OCI-LY7 (cell line): Measurements from ENCODE around the gene DENND1A. TPM values are rescaled to one million over a fixed set of nuclear protein-coding genes. Genes with fewer than 3 reads are reported as not detected.
"Not testable (repeated sequence)": the region's sequence is repeated elsewhere in the genome, so short reads cannot be mapped to it uniquely, and the experiment has no call there.

Experiments
- BruUV-seq: library from RNA; stranded (reverse); fragments of 400-500 nt; replicated peaks from 2 replicates; lab custom pipeline; 2021; lab: Mats Ljungman, UMichigan
- CTCF ChIA-PET: fragments of 300-600 bp; sonication (Branson Sonifier 250); formaldehyde crosslinking; loops from one replicate; lab custom pipeline; 2022; ENCODE audit warnings: antibody characterized with exemption; ENCODE audit not compliant: unreplicated experiment; lab: Charles Lee
- POLR2A ChIA-PET: fragments of 300-600 bp; sonication (Branson Sonifier 250); formaldehyde crosslinking; loops from one replicate; lab custom pipeline; 2022; ENCODE audit warnings: antibody characterized with exemption; lab: Charles Lee
- DNase-seq: peaks from one replicate; pipeline ENCODE4 v3.0.0-alpha.2; 2015; ENCODE audit warnings: low spot score
- H2AFZ ChIP-seq: fragments of 200-600 bp; sonication (generic), shearing (Covaris generic); 2 replicates; pipeline ENCODE4 v1.6.1; 2014; ENCODE audit warnings: mild to moderate bottlenecking, antibody characterized with exemption, low read length, moderate library complexity
- H3K27ac ChIP-seq: fragments of 200-600 bp; sonication (generic); 2 replicates; pipeline ENCODE4 v1.5.1; 2014; ENCODE audit warnings: mixed run types, low read depth, mild to moderate bottlenecking, moderate library complexity, low read length, inconsistent platforms; ENCODE audit not compliant: poor library complexity, severe bottlenecking
- H3K36me3 ChIP-seq: fragments of 200-600 bp; sonication (generic); 2 replicates; pipeline ENCODE4 v1.6.1; 2014; ENCODE audit warnings: mild to moderate bottlenecking, antibody characterized with exemption, low read length, moderate library complexity, mixed read lengths; ENCODE audit not compliant: insufficient read depth
- H3K4me1 ChIP-seq: fragments of 200-600 bp; sonication (generic); 2 replicates; pipeline ENCODE4 v1.5.1; 2014; ENCODE audit warnings: mild to moderate bottlenecking, low read length; ENCODE audit not compliant: insufficient read depth, poor library complexity, severe bottlenecking
- H3K4me2 ChIP-seq: fragments of 200-600 bp; sonication (generic); 2 replicates; pipeline ENCODE4 v1.6.1; 2014; ENCODE audit warnings: mild to moderate bottlenecking, low read length
- H3K4me3 ChIP-seq: fragments of 200-600 bp; sonication (generic); 2 replicates; pipeline ENCODE4 v1.5.1; 2014; ENCODE audit warnings: mild to moderate bottlenecking, low read depth, low read length; ENCODE audit not compliant: poor library complexity, severe bottlenecking
- H3K79me2 ChIP-seq: fragments of 200-600 bp; sonication (generic); 2 replicates; pipeline ENCODE4 v1.6.1; 2016; ENCODE audit warnings: low read depth, mild to moderate bottlenecking, low read length, moderate library complexity, mixed read lengths; ENCODE audit not compliant: insufficient read depth
- H3K9me2 ChIP-seq: fragments of 200-600 bp; sonication (generic); 2 replicates; pipeline ENCODE4 v1.6.1; 2016; ENCODE audit warnings: mild to moderate bottlenecking, low read length, mixed read lengths; ENCODE audit not compliant: insufficient read depth
- H3K9me3 ChIP-seq: fragments of 200-600 bp; sonication (generic); 2 replicates; pipeline ENCODE4 v1.6.1; 2014; ENCODE audit warnings: mild to moderate bottlenecking, mixed run types, low read length, mixed read lengths
- H4K20me1 ChIP-seq: fragments of 200-600 bp; sonication (generic); 2 replicates; pipeline ENCODE4 v1.6.1; 2014; ENCODE audit warnings: mild to moderate bottlenecking, antibody characterized with exemption, low read length, moderate library complexity, mixed read lengths; ENCODE audit not compliant: insufficient read depth
- EZH2phosphoT487 ChIP-seq: fragments of 200-600 bp; sonication (generic); IDR thresholded peaks from 2 replicates; pipeline ENCODE4 v1.6.1; 2018; ENCODE audit warnings: low read depth, borderline replicate concordance, mild to moderate bottlenecking, mixed run types, antibody characterized with exemption, low read length, moderate library complexity, mixed read lengths
- intact Hi-C: fragments of 100-400 bp; cut with micrococcal nuclease; formaldehyde crosslinking; loops from one replicate; pipeline ENCODE4 v1.10.0; 2022; ENCODE audit not compliant: unreplicated experiment
- total RNA-seq, 2 experiments: library from RNA; depleted of rRNA in 1 of 2; stranded (reverse); fragments of >200 nt in 1 of 2; shearing (Covaris generic) in 1 of 2; gene quantifications; 2 replicates each; pipeline ENCODE4 v1.2.3, GENCODE V29; 2014 to 2022
- TF ChIP-seq, protein P1 (sequence below): fragments of 200-600 bp; sonication (generic); conservative IDR thresholded peaks from 2 replicates; pipeline ENCODE4 v1.5.1; 2014; ENCODE audit warnings: mild to moderate bottlenecking, antibody characterized with exemption, low read length, moderate library complexity, mixed read lengths

The DENND1A gene
- total RNA-seq, 2 experiments from 2014 or later, result 17.9 to 36.3 TPM

GRCh38 chr9:123400926-123401503, 528.9 kb downstream of the DENND1A start:
- Histone ChIP-seq H3K4me3 (no peak overlapping the region), H3K79me2 (no peaks in the 10 kb centered on the region), H2AFZ (no peak overlapping the region), H3K9me3 (no peaks in the 10 kb centered on the region), H4K20me1 (no peaks in the 10 kb centered on the region), H3K36me3 (no peaks in the 10 kb centered on the region), H3K27ac (no peak overlapping the region), H3K9me2 (no peaks in the 10 kb centered on the region), H3K4me2 (no peak overlapping the region), H3K4me1 (no peaks in the 10 kb centered on the region)
- no TSS peak for BruUV-seq
- TF ChIP-seq, protein P1, sequence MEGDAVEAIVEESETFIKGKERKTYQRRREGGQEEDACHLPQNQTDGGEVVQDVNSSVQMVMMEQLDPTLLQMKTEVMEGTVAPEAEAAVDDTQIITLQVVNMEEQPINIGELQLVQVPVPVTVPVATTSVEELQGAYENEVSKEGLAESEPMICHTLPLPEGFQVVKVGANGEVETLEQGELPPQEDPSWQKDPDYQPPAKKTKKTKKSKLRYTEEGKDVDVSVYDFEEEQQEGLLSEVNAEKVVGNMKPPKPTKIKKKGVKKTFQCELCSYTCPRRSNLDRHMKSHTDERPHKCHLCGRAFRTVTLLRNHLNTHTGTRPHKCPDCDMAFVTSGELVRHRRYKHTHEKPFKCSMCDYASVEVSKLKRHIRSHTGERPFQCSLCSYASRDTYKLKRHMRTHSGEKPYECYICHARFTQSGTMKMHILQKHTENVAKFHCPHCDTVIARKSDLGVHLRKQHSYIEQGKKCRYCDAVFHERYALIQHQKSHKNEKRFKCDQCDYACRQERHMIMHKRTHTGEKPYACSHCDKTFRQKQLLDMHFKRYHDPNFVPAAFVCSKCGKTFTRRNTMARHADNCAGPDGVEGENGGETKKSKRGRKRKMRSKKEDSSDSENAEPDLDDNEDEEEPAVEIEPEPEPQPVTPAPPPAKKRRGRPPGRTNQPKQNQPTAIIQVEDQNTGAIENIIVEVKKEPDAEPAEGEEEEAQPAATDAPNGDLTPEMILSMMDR, result no peak
- no peak for TF ChIP-seq EZH2phosphoT487
- POLR2A ChIA-PET, result no interaction called here
- CTCF ChIA-PET, result interaction anchor here (0.5 kb wide), 1 partner anchor 639 kb away, joined by 4 read pairs; no protein-coding TSS in a partner anchor
- no peak for DNase-seq
- intact Hi-C loops, result loop anchor here (5.0 kb wide), 2 partner anchors 141 to 641 kb away; no protein-coding TSS in a partner anchor

DNA sequence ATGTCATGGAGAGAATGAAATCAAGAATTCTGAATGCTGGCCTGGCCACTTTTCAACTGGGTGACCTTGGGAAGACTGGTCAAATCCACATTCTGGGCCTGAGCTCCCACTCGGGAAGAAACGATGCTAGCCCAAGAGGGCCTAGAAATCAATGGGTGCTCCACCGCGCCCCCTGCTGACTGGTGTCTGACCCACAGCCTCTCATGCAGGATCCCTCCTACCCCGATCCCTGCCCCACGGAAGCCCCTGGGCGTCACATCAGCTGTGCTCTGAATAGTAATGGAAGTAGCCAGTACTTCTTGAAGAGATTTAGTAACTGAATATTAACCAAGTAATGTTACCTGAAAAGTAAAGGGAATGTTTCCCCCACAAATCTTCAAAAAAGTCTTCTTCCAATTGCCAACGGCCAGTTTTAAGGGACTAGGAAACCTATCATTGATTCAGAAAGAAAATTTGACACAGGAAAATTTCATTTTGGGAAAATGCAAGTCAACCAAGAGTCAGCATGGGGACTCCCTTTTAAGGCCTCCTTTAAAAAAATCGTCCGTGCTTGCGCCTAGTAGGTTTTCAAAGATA, 530.0 kb downstream of the DENND1A start:
- BruUV-seq, result no TSS peak
- DNase-seq, result peak; percentile 25
- ChIA-PET CTCF (no interaction called here), POLR2A (interaction anchor here (0.7 kb wide), 1 partner anchor 30 kb away, joined by 3 read pairs; no protein-coding TSS in a partner anchor)
- no peak overlapping the region for H3K27ac ChIP-seq
- H3K36me3 ChIP-seq, result no peaks in the 10 kb centered on the region
- H3K4me2 ChIP-seq, result no peak overlapping the region
- no peaks in the 10 kb centered on the region for H3K9me3 ChIP-seq
- intact Hi-C loops, result loop anchor here (5.0 kb wide), 2 partner anchors 142 to 642 kb away; no protein-coding TSS in a partner anchor
- no peak overlapping the region for H3K4me3 ChIP-seq
- no peak overlapping the region for H2AFZ ChIP-seq
- H4K20me1 ChIP-seq, result no peaks in the 10 kb centered on the region
- H3K4me1 ChIP-seq, result no peaks in the 10 kb centered on the region
- TF ChIP-seq, protein P1, result peak; percentile 86
- no peak for TF ChIP-seq EZH2phosphoT487
- no peaks in the 10 kb centered on the region for H3K9me2 ChIP-seq
- no peaks in the 10 kb centered on the region for H3K79me2 ChIP-seq

DNA sequence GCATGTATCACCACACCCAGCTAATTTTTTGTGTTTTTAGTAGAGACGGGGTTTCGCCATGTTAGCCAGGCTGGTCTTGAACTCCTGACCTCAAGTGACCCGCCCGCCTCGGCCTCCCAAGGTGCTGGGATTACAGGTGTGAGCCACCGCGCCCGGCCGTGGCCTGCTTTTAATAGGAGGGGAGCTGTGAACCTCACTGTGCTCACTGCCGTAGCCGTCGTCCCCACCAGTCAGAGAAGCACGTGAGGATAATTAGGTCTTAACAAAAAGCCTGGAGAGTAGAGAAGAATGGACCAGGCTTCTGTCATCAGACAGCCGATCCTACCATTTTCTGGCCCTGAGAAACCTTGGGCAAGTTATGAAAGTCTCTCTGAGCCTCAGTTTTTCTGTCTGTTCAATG, 531.0 kb downstream of the DENND1A start:
- DNase-seq, POLR2A ChIA-PET, H3K9me3 ChIP-seq, CTCF ChIA-PET, H3K4me3 ChIP-seq, BruUV-seq, H2AFZ ChIP-seq, intact Hi-C loops, H3K79me2 ChIP-seq, H4K20me1 ChIP-seq, H3K4me1 ChIP-seq, H3K27ac ChIP-seq, H3K4me2 ChIP-seq, H3K36me3 ChIP-seq, H3K9me2 ChIP-seq: not testable (repeated sequence)
